H9 (cell line): ENCODE data around the gene FLACC1. TPM values are rescaled to one million over a fixed set of nuclear protein-coding genes. Genes with fewer than 3 reads are reported as not detected.
A peak's percentile ranks its signal among the peaks of the same experiment; 100 is the strongest.

Experiments
- DNase-seq: peaks from one replicate; pipeline ENCODE4 v3.0.0-alpha.2; 2017
- H2AFZ ChIP-seq: one replicate; pipeline ENCODE4 v1.6.1; 2013; ENCODE audit warnings: mild to moderate bottlenecking, low read length, control low read depth, moderate library complexity
- H2AK5ac ChIP-seq: 2 replicates; pipeline ENCODE4 v1.6.1; 2013; ENCODE audit warnings: low read length, control low read depth, mixed read lengths; ENCODE audit not compliant: insufficient read length
- H2BK120ac ChIP-seq: one replicate; pipeline ENCODE4 v1.6.1; 2013; ENCODE audit warnings: low read depth, mild to moderate bottlenecking, low read length, control low read depth, inconsistent platforms; ENCODE audit not compliant: poor library complexity, severe bottlenecking
- H2BK12ac ChIP-seq: 2 replicates; pipeline ENCODE4 v1.6.1; 2013; ENCODE audit warnings: low read length, control low read depth, mixed read lengths, low read depth; ENCODE audit not compliant: insufficient read length
- H2BK15ac ChIP-seq: 2 replicates; pipeline ENCODE4 v1.6.1; 2013; ENCODE audit warnings: low read depth, low read length, control low read depth
- H2BK20ac ChIP-seq: one replicate; pipeline ENCODE4 v1.6.1; 2013; ENCODE audit warnings: low read depth, mild to moderate bottlenecking, low read length, control low read depth, inconsistent platforms; ENCODE audit not compliant: poor library complexity, severe bottlenecking
- H2BK5ac ChIP-seq: 2 replicates; pipeline ENCODE4 v1.6.1; 2013; ENCODE audit warnings: low read length, control low read depth, mixed read lengths; ENCODE audit not compliant: insufficient read length
- H3K14ac ChIP-seq: 2 replicates; pipeline ENCODE4 v1.6.1; 2013; ENCODE audit warnings: low read length, control low read depth; ENCODE audit not compliant: insufficient read depth
- H3K18ac ChIP-seq: 2 replicates; pipeline ENCODE4 v1.6.1; 2013; ENCODE audit warnings: low read depth, mild to moderate bottlenecking, mixed read lengths, low read length, control low read depth; ENCODE audit not compliant: insufficient read length
- H3K23ac ChIP-seq: 2 replicates; pipeline ENCODE4 v1.6.1; 2013; ENCODE audit warnings: low read length, control low read depth, mixed read lengths, low read depth; ENCODE audit not compliant: insufficient read length
- H3K23me2 ChIP-seq: 2 replicates; pipeline ENCODE4 v1.6.1; 2013; ENCODE audit warnings: low read depth, mild to moderate bottlenecking, mixed read lengths, low read length, control low read depth; ENCODE audit not compliant: insufficient read length, poor library complexity, severe bottlenecking
- H3K27ac ChIP-seq: 2 replicates; pipeline ENCODE4 v1.5.1; 2013; ENCODE audit warnings: low read length, control low read depth, mixed read lengths, low read depth; ENCODE audit not compliant: insufficient read length
- H3K27me3 ChIP-seq: 2 replicates; pipeline ENCODE4 v1.6.1; 2013; ENCODE audit warnings: low read length, control low read depth, inconsistent platforms; ENCODE audit not compliant: insufficient read depth
- H3K4ac ChIP-seq: 2 replicates; pipeline ENCODE4 v1.6.1; 2013; ENCODE audit warnings: low read depth, mild to moderate bottlenecking, control low read depth, inconsistent platforms, low read length, moderate library complexity
- H3K4me1 ChIP-seq: 2 replicates; pipeline ENCODE4 v1.6.1; 2013; ENCODE audit warnings: low read length, control low read depth, inconsistent platforms; ENCODE audit not compliant: insufficient read depth
- H3K4me2 ChIP-seq: 2 replicates; pipeline ENCODE4 v1.6.1; 2013; ENCODE audit warnings: low read length, control low read depth, mixed read lengths; ENCODE audit not compliant: insufficient read length, insufficient read depth
- H3K56ac ChIP-seq: 2 replicates; pipeline ENCODE4 v1.6.1; 2013; ENCODE audit warnings: low read depth, mild to moderate bottlenecking, mixed read lengths, low read length, control low read depth; ENCODE audit not compliant: insufficient read length
- H3K79me1 ChIP-seq: 2 replicates; pipeline ENCODE4 v1.6.1; 2013; ENCODE audit warnings: low read depth, mild to moderate bottlenecking, moderate library complexity, low read length, control low read depth, inconsistent platforms; ENCODE audit not compliant: insufficient read depth, poor library complexity, severe bottlenecking
- H3K79me2 ChIP-seq: 2 replicates; pipeline ENCODE4 v1.6.1; 2013; ENCODE audit warnings: low read length, control low read depth, inconsistent platforms; ENCODE audit not compliant: insufficient read depth
- H3K9ac ChIP-seq: 2 replicates; pipeline ENCODE4 v1.6.1; 2013; ENCODE audit warnings: low read length, control low read depth, mixed read lengths; ENCODE audit not compliant: insufficient read length; ENCODE audit errors: extremely low read depth
- H3K9me3 ChIP-seq: one replicate; pipeline ENCODE4 v1.6.1; 2013; ENCODE audit warnings: low read depth, low read length, inconsistent platforms; ENCODE audit not compliant: control insufficient read depth
- H3T11ph ChIP-seq: one replicate; pipeline ENCODE4 v1.6.1; 2013; ENCODE audit warnings: mild to moderate bottlenecking, low read length, control low read depth, inconsistent platforms
- H4K20me1 ChIP-seq: one replicate; pipeline ENCODE4 v1.6.1; 2013; ENCODE audit not compliant: control insufficient read depth, insufficient read length, insufficient read depth
- H4K5ac ChIP-seq: 2 replicates; pipeline ENCODE4 v1.6.1; 2013; ENCODE audit warnings: low read depth, mild to moderate bottlenecking, mixed read lengths, low read length, control low read depth; ENCODE audit not compliant: insufficient read length
- H4K8ac ChIP-seq: replicated peaks from 2 replicates; pipeline ENCODE4 v1.6.1; 2013; ENCODE audit warnings: low read length, control low read depth, mixed read lengths, low read depth; ENCODE audit not compliant: insufficient read length
- H4K91ac ChIP-seq: 2 replicates; pipeline ENCODE4 v1.6.1; 2013; ENCODE audit warnings: low read depth, mild to moderate bottlenecking, moderate library complexity, mixed read lengths, low read length, control low read depth; ENCODE audit not compliant: insufficient read length
- H3K27ac Mint-ChIP-seq, 3 experiments: 2 replicates in 2 of 3; 3 replicates in 1 of 3; pipeline ENCODE4 v1.8.0; 2020 to 2021; ENCODE audit warnings: mixed read lengths in 3 of 3, mild to moderate bottlenecking in 1 of 3, moderate library complexity in 1 of 3
- H3K27me3 Mint-ChIP-seq: 2 replicates; pipeline ENCODE4 v1.8.0; 2021; ENCODE audit warnings: low read depth, mild to moderate bottlenecking, moderate library complexity, mixed read lengths
- H3K36me3 Mint-ChIP-seq, 3 experiments: 2 replicates in 2 of 3; 3 replicates in 1 of 3; pipeline ENCODE4 v1.8.0; 2020 to 2021; ENCODE audit warnings: low read depth in 3 of 3, mixed read lengths in 3 of 3; ENCODE audit not compliant: insufficient read depth in 1 of 3
- H3K4me1 Mint-ChIP-seq, 2 experiments: 2 replicates each; pipeline ENCODE4 v1.8.0; 2020; ENCODE audit warnings: mixed read lengths in 2 of 2
- H3K4me3 Mint-ChIP-seq, 2 experiments: 2 replicates in 1 of 2; 3 replicates in 1 of 2; pipeline ENCODE4 v1.8.0; 2020 to 2021; ENCODE audit warnings: mild to moderate bottlenecking in 2 of 2, mixed read lengths in 2 of 2, moderate library complexity in 1 of 2
- H3K9me3 Mint-ChIP-seq, 2 experiments: 2 replicates in 1 of 2; 3 replicates in 1 of 2; pipeline ENCODE4 v1.8.0; 2020; ENCODE audit warnings: mild to moderate bottlenecking in 2 of 2, mixed read lengths in 2 of 2, moderate library complexity in 1 of 2
- CTCF ChIP-seq: fragments of 200-600 bp; sonication (generic); conservative IDR thresholded peaks from 3 replicates; pipeline ENCODE4 v1.8.0; 2021; ENCODE audit warnings: antibody characterized with exemption, mild to moderate bottlenecking
- WGBS: extraction: QIAGEN DNeasy Blood & Tissue Kit; methylation state at CpG from one replicate; pipeline ENCODE4 v1.1.7; 2013; ENCODE audit warnings: missing lambda C conversion rate, low lambda C conversion rate, mixed read lengths; ENCODE audit not compliant: insufficient read length; ENCODE audit errors: extremely low coverage; 5-methylcytosine and 5-hydroxymethylcytosine counted together
- total RNA-seq: library from RNA; stranded (reverse); gene quantifications from 2 replicates; pipeline ENCODE4 v1.2.1, GENCODE V29; 2021

FLACC1 gene
- total RNA-seq, 1 experiment from 2014 or later = 0.42 TPM

- no peak overlapping the region for H3T11ph ChIP-seq
- Mint-ChIP-seq H3K4me3 (no peak overlapping the region), H3K36me3 (peaks cover 0 to 5% (median 3%) of the 10 kb centered on the region in 3 experiments; a peak in 3 of 7 replicates), H3K27me3 (no peaks in the 10 kb centered on the region), H3K27ac (peak overlapping the region in 1 of 3 experiments; percentile 12; a peak in 1 of 7 replicates), H3K4me1 (0 out of 4 replicates have a peak, but pooled peaks cover 0 to 3% of the 10 kb centered on the region in 2 experiments), H3K9me3 (no peaks in the 10 kb centered on the region)
- H4K20me1 ChIP-seq = no peaks in the 10 kb centered on the region
- H2BK120ac ChIP-seq = no peak overlapping the region
- no peaks in the 10 kb centered on the region for H3K79me2 ChIP-seq
- H3K23ac ChIP-seq = no peak overlapping the region
- no peak overlapping the region for H2BK12ac ChIP-seq
- H4K8ac ChIP-seq = no peak overlapping the region
- TF ChIP-seq CTCF = no peak
- H3K27me3 ChIP-seq = no peaks in the 10 kb centered on the region
- H3K4me1 ChIP-seq = no peaks in the 10 kb centered on the region
- H3K4me2 ChIP-seq = no peak overlapping the region
- no CpG with 5 or more reads among the region's 3 CpGs for WGBS
- no peak overlapping the region for H4K91ac ChIP-seq
- H2AFZ ChIP-seq = no peak overlapping the region
- H2BK15ac ChIP-seq = no peak overlapping the region
- H2BK5ac ChIP-seq = no peak overlapping the region
- H3K14ac ChIP-seq = no peak overlapping the region
- no peak overlapping the region for H3K4ac ChIP-seq
- no peak overlapping the region for H3K9ac ChIP-seq
- DNase-seq = no peak
- no peak overlapping the region for H3K27ac ChIP-seq
- H3K23me2 ChIP-seq = no peaks in the 10 kb centered on the region
- H2BK20ac ChIP-seq = no peak overlapping the region
- H3K18ac ChIP-seq = no peak overlapping the region
- H4K5ac ChIP-seq = no peak overlapping the region
- H3K79me1 ChIP-seq = no peaks in the 10 kb centered on the region
- no peaks in the 10 kb centered on the region for H3K9me3 ChIP-seq
- no peak overlapping the region for H3K56ac ChIP-seq
- no peak overlapping the region for H2AK5ac ChIP-seq
Measured at GRCh38 chr2:201406077-201406662, 49.0 kb upstream of the FLACC1 start.
